HCT116 (cell line): ENCODE results near the gene GDPD5. TPM values are rescaled to one million over a fixed set of nuclear protein-coding genes. Genes with fewer than 3 reads are reported as not detected.

Source experiments
- ATAC-seq: fragments of 200-7000 bp; cut with Tn5 transposase; 2 replicates; pipeline ENCODE4 v1.9.1; 2020; ENCODE audit warnings: mild to moderate bottlenecking, moderate library complexity
- BruUV-seq: library from RNA; stranded (reverse); fragments of 400-500 nt; replicated peaks from 2 replicates; lab custom pipeline; 2021; lab: Mats Ljungman, UMichigan
- CTCF ChIA-PET: fragments of 300-600 bp; sonication (Branson Sonifier 250); formaldehyde crosslinking; loops from one replicate; lab custom pipeline; 2021; ENCODE audit warnings: antibody characterized with exemption; lab: Charles Lee
- POLR2A ChIA-PET: fragments of 300-600, 350-600 bp; sonication (Branson Sonifier 250); formaldehyde crosslinking; loops from one replicate; lab custom pipeline; 2021; ENCODE audit warnings: antibody characterized with exemption; lab: Charles Lee
- RAD21 ChIA-PET, 2 experiments: fragments of 300-600 bp; sonication (Branson Sonifier 250); formaldehyde crosslinking; loops; one replicate each; lab custom pipeline; 2023; ENCODE audit warnings: low total read pairs in 2 of 2; ENCODE audit not compliant: uncharacterized antibody in 2 of 2, unreplicated experiment in 2 of 2, low non-redundant PET in 1 of 2; lab: Charles Lee
- DNase-seq: peaks from one replicate; pipeline ENCODE4 v3.0.0-alpha.2; 2010; ENCODE audit warnings: low read depth, low spot score
- H2AFZ ChIP-seq: fragments of 200-600 bp; shearing (Covaris generic), sonication (generic); 2 replicates; pipeline ENCODE4 v1.6.1; 2017; ENCODE audit warnings: low read depth, mixed run types, mixed read lengths, antibody characterized with exemption, low read length; ENCODE audit not compliant: poor library complexity, severe bottlenecking
- H3K27ac ChIP-seq: 2 replicates; pipeline ENCODE4 v1.5.1; 2012; ENCODE audit warnings: low read depth, low read length
- H3K27me3 ChIP-seq: fragments of 200-600 bp; sonication (generic); 2 replicates; pipeline ENCODE4 v1.6.1; 2016; ENCODE audit warnings: mixed run types, low read length, mixed read lengths; ENCODE audit not compliant: insufficient read depth
- H3K36me3 ChIP-seq, 2 experiments: fragments of 200-500 bp in 1 of 2; fragments of 200-600 bp in 1 of 2; sonication (Bioruptor generic) in 1 of 2; sonication (generic) in 1 of 2; 2 replicates each; pipeline versions ENCODE4 v1.5.1 to v1.6.1; 2014 to 2016; ENCODE audit warnings: low read length in 2 of 2, inconsistent platforms in 1 of 2, mixed read lengths in 1 of 2, mixed run types in 1 of 2; ENCODE audit not compliant: insufficient read depth in 2 of 2, control insufficient read depth in 1 of 2
- H3K4me1 ChIP-seq, 2 experiments: fragments of 200-600 bp in 1 of 2; sonication (generic) in 1 of 2; 2 replicates each; pipeline versions ENCODE4 v1.5.1 to v1.6.1; 2012 to 2017; ENCODE audit warnings: low read length in 2 of 2, inconsistent platforms in 1 of 2, mild to moderate bottlenecking in 1 of 2, mixed read lengths in 1 of 2, mixed run types in 1 of 2, moderate library complexity in 1 of 2; ENCODE audit not compliant: insufficient read depth in 2 of 2, control insufficient read depth in 1 of 2
- H3K4me2 ChIP-seq: fragments of 200-600 bp; sonication (generic); 2 replicates; pipeline ENCODE4 v1.6.1; 2017; ENCODE audit warnings: mixed run types, low read length, mixed read lengths
- H3K4me3 ChIP-seq, 2 experiments: fragments of 200-600 bp in 1 of 2; sonication (generic) in 1 of 2; replicated peaks in 1 of 2; 2 replicates each; pipeline ENCODE4 v1.5.1; 2011 to 2016; ENCODE audit warnings: low read length in 2 of 2, control low read depth in 1 of 2, low read depth in 1 of 2, mild to moderate bottlenecking in 1 of 2, mixed read lengths in 1 of 2, mixed run types in 1 of 2
- H3K79me2 ChIP-seq: fragments of 200-600 bp; sonication (generic); 2 replicates; pipeline ENCODE4 v1.6.1; 2017; ENCODE audit warnings: mild to moderate bottlenecking, mixed run types, low read length, moderate library complexity, mixed read lengths; ENCODE audit not compliant: insufficient read depth
- H3K9ac ChIP-seq: fragments of 200-600 bp; sonication (generic); 2 replicates; pipeline ENCODE4 v1.6.1; 2016; ENCODE audit warnings: low read length, mixed read lengths
- H3K9me2 ChIP-seq: fragments of 200-600 bp; sonication (generic), shearing (Covaris generic); 2 replicates; pipeline ENCODE4 v1.6.1; 2017; ENCODE audit warnings: mixed run types, mild to moderate bottlenecking, moderate library complexity; ENCODE audit not compliant: insufficient read depth
- H3K9me3 ChIP-seq, 2 experiments: fragments of 200-500 bp in 1 of 2; fragments of 200-600 bp in 1 of 2; sonication (Bioruptor generic) in 1 of 2; sonication (generic) in 1 of 2; 2 replicates each; pipeline ENCODE4 v1.6.1; 2014 to 2017; ENCODE audit warnings: low read length in 2 of 2, mixed read lengths in 2 of 2, inconsistent platforms in 1 of 2, low read depth in 1 of 2, mild to moderate bottlenecking in 1 of 2, mixed run types in 1 of 2, moderate library complexity in 1 of 2; ENCODE audit not compliant: control insufficient read depth in 1 of 2, insufficient read depth in 1 of 2
- H4K20me1 ChIP-seq: fragments of 200-600 bp; sonication (generic), shearing (Covaris generic); 2 replicates; pipeline ENCODE4 v1.6.1; 2017; ENCODE audit warnings: mixed run types, mild to moderate bottlenecking, moderate library complexity; ENCODE audit not compliant: insufficient read depth
- CTCF ChIP-seq, 3 experiments: fragments of 200-600 bp in 1 of 3; sonication (generic) in 1 of 3; IDR thresholded peaks in 2 of 3; conservative IDR thresholded peaks in 1 of 3; 2 replicates each; pipeline ENCODE4 v1.5.1; 2012 to 2017; ENCODE audit warnings: low read depth in 2 of 3, low read length in 2 of 3, antibody characterized with exemption in 1 of 3, borderline replicate concordance in 1 of 3, control low read depth in 1 of 3, mild to moderate bottlenecking in 1 of 3, mixed read lengths in 1 of 3, mixed run types in 1 of 3, moderate library complexity in 1 of 3; ENCODE audit not compliant: insufficient read depth in 1 of 3
- JUND ChIP-seq: IDR thresholded peaks from 2 replicates; pipeline ENCODE4 v1.6.1; 2012
- MAX ChIP-seq: IDR thresholded peaks from 2 replicates; pipeline ENCODE4 v1.6.1; 2012
- POLR2A ChIP-seq: IDR thresholded peaks from 2 replicates; pipeline ENCODE4 v1.7.0; 2011; ENCODE audit warnings: borderline replicate concordance; ENCODE audit not compliant: insufficient read depth, insufficient read length; ENCODE audit errors: extremely low read depth
- RAD21 ChIP-seq: IDR thresholded peaks from 2 replicates; pipeline ENCODE4 v1.6.1; 2012; ENCODE audit warnings: low read depth, mild to moderate bottlenecking
- TCF7L2 ChIP-seq: IDR thresholded peaks from 2 replicates; pipeline ENCODE4 v1.7.0; 2011; ENCODE audit warnings: borderline replicate concordance, inconsistent platforms; ENCODE audit not compliant: insufficient read depth, insufficient read length; ENCODE audit errors: extremely low read depth
- YY1 ChIP-seq: IDR thresholded peaks from 2 replicates; pipeline ENCODE4 v1.6.1; 2011; ENCODE audit warnings: low read length, low read depth, moderate library complexity, mild to moderate bottlenecking; ENCODE audit not compliant: insufficient replicate concordance; ENCODE audit errors: extremely low read depth
- intact Hi-C: fragments of 100-400 bp; cut with micrococcal nuclease; formaldehyde crosslinking; loops from 2 replicates; pipeline ENCODE4 v1.10.0; 2022
- total RNA-seq: library from RNA; stranded (reverse); gene quantifications from one replicate; pipeline ENCODE4 v1.2.1, GENCODE V29; 2021; ENCODE audit not compliant: unreplicated experiment

Gene GDPD5
- total RNA-seq, 1 experiment from 2014 or later, result 27.5 TPM

GRCh38 chr11:75537740-75538139 lies 12.0 kb upstream of the GDPD5 start:
- Histone ChIP-seq H2AFZ (peak overlapping the region; percentile 24), H3K79me2 (no peaks in the 10 kb centered on the region), H3K36me3 (no peaks in the 10 kb centered on the region), H3K9ac (peak overlapping the region; percentile 47), H3K4me1 (peaks cover 34 to 64% of the 10 kb centered on the region in 2 experiments), H3K4me3 (peak overlapping the region; percentile 39 to 51), H3K4me2 (peak overlapping the region; percentile 82), H3K9me3 (no peaks in the 10 kb centered on the region), H4K20me1 (no peaks in the 10 kb centered on the region), H3K9me2 (no peaks in the 10 kb centered on the region), H3K27ac (peak overlapping the region; percentile 37; the same call in 1 of the 2 replicates), H3K27me3 (no peaks in the 10 kb centered on the region)
- peak; percentile 13 for ATAC-seq
- RAD21 ChIA-PET, result no interaction called here
- CTCF ChIA-PET, result interaction anchor here (1.0 kb wide), 1 partner anchor 15 kb away, joined by 4 read pairs; no protein-coding TSS in a partner anchor
- POLR2A ChIA-PET, result interaction anchor here (3.4 kb wide), 1 partner anchor 24 kb away, joined by 14 read pairs; the partner anchor contains the start of gene SERPINH1
- TF ChIP-seq MAX (no peak), TCF7L2 (no peak), RAD21 (no peak), JUND (no peak), YY1 (no peak), CTCF (IDR thresholded peaks at IDR 0.05 in 2 of 3, conservative IDR thresholded peaks at IDR 0.05 in 1 of 3; ENCODE audit: borderline replicate concordance in 1 of 3, insufficient read depth in 1 of 3, low read depth in 2 of 3, low read length in 2 of 3) (0 out of 6 replicates have a peak, but pooled peaks of 1 of the 3 experiments have one; percentile 1), POLR2A (no peak)
- DNase-seq, result no peak
- BruUV-seq, result no TSS peak
- intact Hi-C loops, result no loop called here
